Heart left ventricle (tissue), 16 donors: ENCODE results near the gene SPACA4. TPM values are rescaled to one million over a fixed set of nuclear protein-coding genes. Genes with fewer than 3 reads are reported as not detected.

Experiments
- ATAC-seq, 4 donors: fragments of 200-7000 bp; cut with Tn5 transposase; one replicate each; pipeline ENCODE4 v1.9.1; 2020 to 2022; ENCODE audit warnings: moderate library complexity in 4 of 4, mild to moderate bottlenecking in 3 of 4, moderate number of reproducible peaks in 1 of 4
- DNase-seq, 5 donors: peaks; one replicate each; pipeline ENCODE4 v3.0.0-alpha.2; 2020
- H3K27ac ChIP-seq, 12 donors: fragments of 200-600 bp; sonication (generic) in 4 of 12; one replicate each; pipeline versions ENCODE4 v1.5.0 to v1.8.0; 2016 to 2022; ENCODE audit warnings: mild to moderate bottlenecking in 2 of 12
- H3K27me3 ChIP-seq, 9 donors: fragments of 200-600 bp; sonication (generic) in 2 of 9; one replicate each; pipeline versions ENCODE4 v1.5.1 to v1.8.0; 2016 to 2022; ENCODE audit warnings: mild to moderate bottlenecking in 3 of 9
- H3K36me3 ChIP-seq, 9 donors: fragments of 200-600 bp; sonication (generic) in 2 of 9; one replicate each; pipeline versions ENCODE4 v1.5.0 to v1.8.0; 2018 to 2022; ENCODE audit warnings: mild to moderate bottlenecking in 2 of 9
- H3K4me1 ChIP-seq, 12 donors: fragments of 200-600 bp; sonication (generic) in 4 of 12; one replicate each; pipeline versions ENCODE4 v1.5.0 to v1.8.0; 2016 to 2022; ENCODE audit warnings: mild to moderate bottlenecking in 3 of 12
- H3K4me3 ChIP-seq, 12 donors: fragments of 200-600 bp; sonication (generic) in 4 of 12; one replicate each; pipeline versions ENCODE4 v1.5.0 to v1.8.0; 2017 to 2022; ENCODE audit warnings: mild to moderate bottlenecking in 9 of 12, moderate library complexity in 4 of 12
- H3K9me3 ChIP-seq, 12 donors: fragments of 200-600 bp; sonication (generic) in 4 of 12; one replicate each; pipeline versions ENCODE4 v1.5.0 to v1.8.0; 2016 to 2022; ENCODE audit warnings: mild to moderate bottlenecking in 1 of 12
- CTCF ChIP-seq, 12 donors: fragments of 200-600 bp; sonication (generic) in 4 of 12; IDR thresholded peaks; one replicate each; pipeline versions ENCODE4 v1.5.0 to v1.8.0; 2018 to 2022; ENCODE audit warnings: antibody characterized with exemption in 12 of 12, mild to moderate bottlenecking in 5 of 12
- POLR2A ChIP-seq, 2 donors: fragments of 450-650 bp; IDR thresholded peaks; one replicate each; pipeline ENCODE4 v1.6.1; 2017; ENCODE audit warnings: antibody characterized with exemption in 2 of 2, mild to moderate bottlenecking in 2 of 2, moderate library complexity in 2 of 2
- WGBS, 4 donors: extraction: QIAGEN DNeasy Blood & Tissue Kit in 2 of 4; methylation state at CpG; one replicate each; pipeline versions ENCODE4 v1.1.5 to v1.1.7; 2013 to 2018; 5-methylcytosine and 5-hydroxymethylcytosine counted together
- intact Hi-C, 10 donors: fragments of 100-400 bp; cut with DNase I; formaldehyde crosslinking; loops; one replicate each; pipeline versions ENCODE4 v1.11.1 to v1.14.2; 2022
- polyA plus RNA-seq, 2 donors: library from polyadenylated mRNA; stranded (reverse); fragments of 200-250 nt; gene quantifications; one replicate each; pipeline ENCODE4 v1.2.3, GENCODE V29; 2013
- total RNA-seq, 9 donors: library from RNA; depleted of rRNA in 2 of 9; stranded (reverse); fragments of >200 nt in 2 of 9; fragmentation: NEBNext Ultra II Directional in 3 of 9; extraction: Animal tissue kit (Norgen Biotek cat#: 25700) in 3 of 9; gene quantifications; one replicate each; pipeline versions ENCODE4 v1.1.0 to v1.2.4, GENCODE V29; 2016 to 2023
- donor health status: ischemic (EF 13 %, LVEDD 7.1; RV severe dilation, severe dysfunction).
- donor health status: healthy with polysubstance abuse.
- donor health status: DM: no; HTN: yes; CAD: no.
- donor health status: DM: no; HTN: no; CAD: no.
- donor health status: ischemic (EF 25% LVEDD 6.9; RV normal size, moderate dysfunction).
- donor health status: ischemic (EF 25% LVEDD 5.7; RV mildly dilated, moderate dysfunction).
- donor health status: healthy.
- donor health status: DM: yes; HTN: yes; CAD: no.
- donor health status: ischemic (EF 35%, LVEDD 5.7; RV mildly dilated, moderate dysfunction).
- donor health status: nonischemic (EF 11% LVEDD 7.7; RV severe dilation, severe dysfunction).
- donor health status: DM: yes; HTN: yes; CAD: no.
- donor health status: PGD.
- donor health status: ischemic (EF 29% LVEDD 5.4; RV normal size, mild dysfunction).
- donor health status: nonischemic (EF 23%, LVEDD 6.1; RV moderate dilation, normal function).

The SPACA4 gene
- total and polyA plus RNA-seq, 11 donors: not detected

GRCh38 chr19:48561412-48561811 lies 45.1 kb upstream of the SPACA4 start:
- 88 to 90% (median 89%) methylated on average over 11 of the region's 11 CpGs for WGBS, 4 donors
- peaks cover 0 to 6% (median 0%) of the 10 kb centered on the region in 12 donors for H3K4me1 ChIP-seq
- intact Hi-C loops: no loop called here
- no peaks in the 10 kb centered on the region for H3K9me3 ChIP-seq
- peaks cover 0 to 15% (median 6%) of the 10 kb centered on the region in 9 donors for H3K27me3 ChIP-seq
- no peak for DNase-seq
- H3K27ac ChIP-seq: no peak overlapping the region
- no peak for ATAC-seq
- no peak overlapping the region for H3K4me3 ChIP-seq
- no peaks in the 10 kb centered on the region for H3K36me3 ChIP-seq
- TF ChIP-seq POLR2A (IDR thresholded peaks at IDR 0.05) (no peak), CTCF (IDR thresholded peaks at IDR 0.05) (no peak)

DNA sequence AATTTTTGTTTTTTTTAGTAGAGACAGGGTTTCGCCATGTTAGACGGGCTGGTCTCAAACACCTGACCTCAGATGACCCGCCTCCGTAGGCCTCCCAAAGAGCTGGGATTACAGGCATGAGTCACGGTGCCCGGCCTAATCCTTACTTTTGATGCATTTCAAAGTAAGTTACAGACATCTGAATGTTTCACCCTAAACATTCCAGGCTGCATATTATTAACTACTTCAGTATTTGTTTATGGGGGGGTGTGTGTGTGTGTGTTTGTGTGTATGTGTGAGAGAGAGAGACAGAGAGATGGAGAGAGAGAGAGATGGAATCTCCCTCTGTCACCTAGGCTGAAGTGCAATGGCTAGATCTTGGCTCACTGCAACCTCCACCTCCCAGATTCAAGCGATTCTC lies 41.5 kb upstream of the SPACA4 start:
- no peak for TF ChIP-seq POLR2A (IDR thresholded peaks at IDR 0.05)
- no peak for TF ChIP-seq CTCF (IDR thresholded peaks at IDR 0.05)
- ATAC-seq (no peak), DNase-seq (no peak)
- peaks cover 0 to 15% (median 8%) of the 10 kb centered on the region in 12 donors for H3K4me1 ChIP-seq
- 78 to 87% (median 85%) methylated on average over 7 of the region's 7 CpGs for WGBS, 4 donors
- no peak overlapping the region for H3K4me3 ChIP-seq
- H3K27me3 ChIP-seq: peaks cover 0 to 2% (median 0%) of the 10 kb centered on the region in 9 donors
- H3K27ac ChIP-seq: no peak overlapping the region
- intact Hi-C loops: no loop called here
- H3K9me3 ChIP-seq: no peaks in the 10 kb centered on the region
- H3K36me3 ChIP-seq: no peaks in the 10 kb centered on the region

- H3K9me3 ChIP-seq: no peaks in the 10 kb centered on the region
- peak; percentile 97 to 99 (median 99) for ATAC-seq
- WGBS, 4 donors: 5 to 12% (median 8%) methylated on average over 16 to 19 of the region's 19 CpGs
- peak; percentile 79 to 94 (median 88) for DNase-seq
- H3K27me3 ChIP-seq: no peaks in the 10 kb centered on the region
- no peaks in the 10 kb centered on the region for H3K36me3 ChIP-seq
- intact Hi-C loops: no loop called here
- peak overlapping the region in 1 of 12 donors; percentile 15 for H3K4me3 ChIP-seq
- peak overlapping the region in 11 of 12 donors; percentile 52 to 75 (median 60) for H3K27ac ChIP-seq
- peaks cover 0 to 15% (median 8%) of the 10 kb centered on the region in 12 donors for H3K4me1 ChIP-seq
- TF ChIP-seq CTCF (IDR thresholded peaks at IDR 0.05) (no peak), POLR2A (IDR thresholded peaks at IDR 0.05) (no peak)
These were observed 38.1 kb upstream of the SPACA4 start for GRCh38 chr19:48568345-48568886.

GRCh38 chr19:48569814-48570213 lies 36.7 kb upstream of the SPACA4 start:
- intact Hi-C loops: loop anchor here in 1 of 10 donors (5.0 kb wide), 1 partner anchor 63 kb away; no protein-coding TSS in a partner anchor
- Histone ChIP-seq H3K27me3 (no peaks in the 10 kb centered on the region), H3K4me1 (peaks cover 0 to 15% (median 8%) of the 10 kb centered on the region in 12 donors), H3K4me3 (no peak overlapping the region), H3K36me3 (no peaks in the 10 kb centered on the region), H3K27ac (no peak overlapping the region), H3K9me3 (no peaks in the 10 kb centered on the region)
- 53 to 66% (median 59%) methylated on average over 10 to 11 of the region's 11 CpGs for WGBS, 4 donors
- DNase-seq: no peak
- TF ChIP-seq CTCF (IDR thresholded peaks at IDR 0.05) (no peak), POLR2A (IDR thresholded peaks at IDR 0.05) (no peak)
- ATAC-seq: no peak
